GM19328 (cell line): ENCODE results near the gene CFDP1.

ENCODE experiments used
- ATAC-seq: cut with Tn5 transposase; IDR thresholded peaks from one replicate; pipeline ENCODE4 v1.9.1; 2021; ENCODE audit warnings: mild to moderate bottlenecking, moderate library complexity; ENCODE audit not compliant: unreplicated experiment

Gene CFDP1

DNA sequence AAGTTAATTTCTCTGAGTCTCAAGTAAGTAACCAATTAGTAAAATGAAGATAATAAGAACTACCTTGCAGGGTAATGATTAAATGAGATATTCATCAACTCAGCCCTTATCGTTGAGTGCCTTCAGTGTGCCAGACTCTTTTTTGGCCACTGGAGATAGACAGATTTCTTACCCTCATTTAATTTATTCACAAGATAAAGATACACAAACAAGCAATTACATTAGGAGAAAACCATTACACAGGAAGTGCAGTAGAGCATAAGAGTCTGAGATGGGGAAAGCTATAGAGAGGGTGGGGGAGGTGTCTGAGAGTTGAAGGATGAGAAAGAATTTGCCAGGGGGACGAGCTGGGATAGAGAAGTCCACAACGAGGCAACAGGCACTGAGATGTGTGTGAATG lies 109.4 kb downstream of the CFDP1 start:
- ATAC-seq = no peak

DNA sequence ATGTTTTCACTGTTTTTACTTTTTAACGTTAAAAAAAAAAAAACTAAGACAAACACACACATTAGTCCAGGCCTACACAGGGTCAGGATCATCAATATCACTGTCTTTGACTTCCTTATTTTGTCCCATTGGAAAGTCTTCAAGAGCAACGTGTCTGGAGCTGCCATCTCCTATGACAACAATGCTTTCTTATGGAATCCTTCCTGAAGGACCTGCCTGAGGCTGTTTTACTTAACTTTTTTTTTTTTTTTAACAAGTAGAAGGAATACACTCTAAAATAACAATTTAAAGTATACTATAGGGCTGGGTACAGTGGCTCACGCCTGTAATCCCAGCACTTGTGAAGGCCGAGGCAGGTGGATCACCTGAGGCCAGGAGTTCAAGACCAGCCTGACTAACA lies 110.1 kb downstream of the CFDP1 start:
- ATAC-seq = no peak

DNA sequence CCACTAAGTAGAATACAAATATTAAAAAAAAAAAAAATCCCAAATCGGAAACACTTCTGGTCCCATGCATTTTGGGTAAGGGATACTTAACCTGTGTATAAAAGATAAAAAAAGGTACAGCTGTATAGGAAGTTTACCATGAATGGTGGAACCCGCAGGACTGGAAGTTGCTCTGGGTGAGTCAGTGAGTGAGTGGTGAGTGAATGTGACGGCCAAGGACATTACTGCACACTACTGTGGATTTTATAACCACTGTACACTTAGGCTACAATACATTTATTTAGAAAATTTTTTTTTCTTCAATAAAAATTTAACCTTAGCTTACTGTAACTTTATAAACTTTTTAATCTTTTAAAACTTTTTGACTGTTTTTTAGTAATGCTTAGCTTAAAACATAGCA lies 110.6 kb downstream of the CFDP1 start:
- ATAC-seq = no peak

DNA sequence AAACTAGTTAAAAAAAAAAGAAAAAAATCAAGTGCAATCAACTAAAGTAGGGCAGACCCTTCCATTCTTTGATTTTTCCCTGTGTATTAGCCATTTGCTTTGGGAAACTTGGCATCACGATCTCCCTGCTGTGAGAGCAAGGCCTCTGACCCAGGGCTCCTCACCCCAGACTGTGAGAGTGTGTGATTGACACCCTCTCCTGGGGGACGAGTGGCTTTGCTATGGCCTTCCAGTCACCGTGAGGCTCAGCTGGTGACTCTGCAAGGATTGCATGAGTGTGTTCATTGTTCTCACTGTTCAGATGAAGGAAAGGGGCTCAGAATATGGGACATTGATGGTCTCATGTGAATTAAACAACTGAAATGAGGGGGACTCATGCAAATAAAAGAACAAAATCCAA lies 112.9 kb downstream of the CFDP1 start:
- ATAC-seq = no peak

DNA sequence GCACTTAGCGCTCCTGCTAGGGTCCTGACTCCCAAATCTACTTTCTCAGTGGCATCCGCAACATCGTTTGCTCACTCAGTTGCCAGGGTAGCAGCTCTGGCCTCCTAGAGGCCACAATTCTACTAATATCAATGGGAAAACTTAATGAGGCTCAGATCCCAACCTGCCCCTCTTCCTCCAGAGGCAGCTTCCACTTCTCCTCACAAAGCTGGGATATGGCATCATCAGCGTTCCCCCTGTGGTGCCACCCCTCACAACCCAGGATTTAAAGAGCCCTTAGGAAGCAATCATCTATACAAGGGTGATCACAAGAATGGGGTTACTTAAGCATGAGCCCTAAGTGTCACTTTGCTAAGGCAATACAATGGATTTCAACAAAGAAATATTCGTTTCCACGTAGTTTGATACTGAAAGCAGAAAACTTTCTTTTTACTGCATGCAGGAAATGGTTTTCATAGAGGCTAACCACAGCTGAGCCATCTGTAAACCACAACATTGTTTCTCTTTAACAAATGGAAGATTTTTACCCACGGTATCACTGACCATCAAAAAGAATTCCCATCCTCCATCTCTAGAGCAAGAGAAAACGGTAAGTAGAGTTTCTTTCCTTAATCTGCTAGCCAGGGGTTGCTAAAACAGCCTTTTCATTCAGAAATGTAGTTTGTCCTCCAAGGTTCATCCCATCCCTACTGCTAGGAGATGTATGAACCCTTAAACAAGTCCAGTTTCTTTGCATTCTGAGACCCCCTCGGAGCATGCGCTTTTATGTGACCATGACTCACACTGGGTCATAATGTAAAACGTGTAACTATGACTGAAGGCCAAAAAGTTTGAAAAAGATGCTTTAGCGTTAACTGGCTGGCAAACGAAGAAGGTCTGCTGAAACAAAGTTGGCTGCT lies 113.5 kb downstream of the CFDP1 start:
- peak; percentile 72 for ATAC-seq

DNA sequence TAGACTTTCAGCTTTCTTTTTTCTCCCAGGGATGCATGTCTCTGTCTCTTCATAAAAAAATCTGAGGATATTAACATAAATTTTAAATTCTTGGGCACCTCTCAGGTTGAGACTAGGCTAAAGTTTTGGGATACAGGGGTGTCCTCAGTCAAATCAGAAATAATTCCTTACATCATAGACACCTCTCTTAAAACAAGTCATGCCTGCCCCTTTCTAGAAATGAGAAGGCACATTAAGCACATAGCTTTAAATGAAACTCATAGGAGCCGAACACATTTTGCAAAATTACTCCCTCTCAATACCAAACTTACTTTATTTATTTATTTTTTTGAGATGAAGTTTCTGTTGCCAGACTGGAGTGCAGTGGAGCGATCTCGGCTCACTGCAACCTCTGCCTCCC lies 114.6 kb downstream of the CFDP1 start:
- ATAC-seq = no peak

DNA sequence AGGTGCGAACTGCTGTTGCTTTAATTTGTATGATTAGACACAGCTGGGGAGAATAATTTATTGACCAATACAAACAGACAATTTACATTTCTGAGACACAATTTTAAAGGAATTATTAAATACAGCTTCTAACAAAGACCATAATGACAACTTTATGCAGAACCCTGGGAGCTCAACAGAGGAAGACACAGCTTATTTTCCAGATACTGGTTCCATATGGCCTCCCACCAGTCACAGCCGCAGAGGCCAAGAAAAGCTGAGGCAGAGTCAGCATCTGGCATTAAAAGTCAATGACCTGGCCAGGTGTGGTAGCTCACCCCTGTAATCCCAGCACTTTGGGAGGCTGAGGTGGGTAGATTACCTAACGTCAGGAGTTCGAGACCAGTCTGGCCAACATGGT lies 115.8 kb downstream of the CFDP1 start:
- ATAC-seq = no peak

DNA sequence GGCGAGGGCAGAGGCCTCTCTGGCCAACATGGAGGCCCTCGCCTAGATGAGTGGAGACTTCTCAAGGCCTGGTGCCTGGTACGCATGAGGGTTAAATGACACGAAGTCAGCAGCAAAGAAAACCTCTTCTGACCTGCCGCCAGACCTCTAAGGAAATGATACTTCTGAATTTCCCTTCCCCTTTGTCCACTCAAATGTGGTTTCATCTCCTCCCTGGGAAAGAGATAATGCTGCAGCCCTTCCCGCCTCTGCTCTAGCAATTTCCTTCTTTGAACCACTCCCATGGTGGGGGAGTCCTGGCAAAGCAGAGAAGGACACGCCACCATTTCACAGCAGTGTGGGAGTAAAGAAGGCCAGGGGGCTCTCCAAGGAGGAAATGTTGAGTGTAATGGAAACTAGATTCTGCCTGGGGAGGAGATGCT lies 116.2 kb downstream of the CFDP1 start:
- ATAC-seq = no peak

DNA sequence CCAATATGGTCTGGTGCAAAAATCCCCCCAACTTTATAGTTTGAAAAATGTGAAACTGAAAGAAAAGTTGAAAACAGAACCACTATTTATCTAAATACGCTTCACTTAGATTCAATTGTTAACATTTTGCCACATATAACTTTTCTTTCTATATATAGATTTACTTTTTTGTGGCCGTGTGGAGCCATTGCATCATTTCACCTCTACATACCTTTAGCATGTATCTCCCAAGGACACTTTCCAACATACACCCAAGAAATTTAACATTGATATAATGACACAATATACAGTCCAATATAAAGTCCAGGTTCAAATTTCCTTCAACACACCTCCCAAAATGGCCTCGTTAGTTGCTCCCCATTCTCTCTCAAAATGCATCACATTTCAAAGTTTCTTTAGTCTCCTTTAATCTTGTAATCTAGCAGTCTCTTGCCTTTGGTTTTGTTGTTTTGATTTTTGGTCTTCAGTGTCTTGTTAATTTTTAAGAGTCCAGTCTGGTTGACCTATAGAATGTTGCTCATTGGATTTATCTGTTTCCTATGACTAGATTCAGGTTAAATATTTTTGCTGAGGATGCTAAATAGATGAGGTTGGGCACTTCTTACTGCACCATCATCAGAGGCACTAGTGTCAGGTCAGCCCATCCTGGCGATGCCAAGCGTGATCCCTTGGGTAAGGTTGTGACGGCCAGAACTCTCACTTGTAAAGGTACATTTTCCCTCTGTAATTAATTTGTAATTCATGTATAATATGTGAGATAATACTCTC lies 117.6 kb downstream of the CFDP1 start:
- no peak for ATAC-seq

DNA sequence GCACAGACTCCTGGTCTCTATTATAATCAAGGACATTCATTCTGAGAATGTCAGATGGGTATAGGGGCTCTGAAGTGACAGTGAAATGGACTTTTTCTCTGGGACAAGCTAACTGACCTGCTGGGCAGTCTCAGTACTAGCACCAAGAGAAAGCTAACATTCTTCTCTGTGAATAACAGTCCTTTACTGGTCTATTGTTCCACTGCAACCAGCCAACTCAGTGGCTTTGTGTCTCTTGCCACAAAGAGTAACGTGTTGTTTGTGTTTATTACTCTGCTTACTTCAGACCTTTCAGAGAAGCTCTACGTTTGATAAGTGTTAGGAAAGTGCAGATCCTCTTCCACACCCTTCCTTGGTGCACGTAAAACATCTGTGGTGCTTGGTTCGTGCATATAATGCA lies 120.4 kb downstream of the CFDP1 start:
- no peak for ATAC-seq

DNA sequence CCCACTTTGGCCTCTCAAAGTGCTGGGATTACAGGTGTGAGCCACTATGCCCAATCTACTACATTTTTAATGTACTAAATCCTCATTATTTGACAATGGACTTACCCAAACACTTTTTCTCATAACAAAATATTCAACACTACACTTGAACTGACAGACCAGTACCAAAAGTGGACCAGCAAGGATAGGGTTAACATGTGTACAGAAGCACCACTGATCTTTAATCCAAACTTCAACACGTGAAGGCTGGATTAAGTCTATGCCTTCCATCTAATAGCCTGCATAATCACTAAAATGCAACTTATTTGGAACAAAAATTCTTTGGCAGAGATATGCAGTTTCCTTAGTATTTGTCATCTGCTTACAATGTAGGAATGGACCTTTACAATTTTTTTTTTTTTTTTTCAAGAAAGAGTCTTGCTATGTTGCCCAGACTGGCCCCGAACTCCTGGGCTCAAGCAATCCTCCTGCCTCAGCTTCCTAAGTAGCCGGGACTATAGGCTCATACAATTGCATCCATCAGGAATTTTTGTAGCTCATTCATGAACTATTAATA lies 121.8 kb downstream of the CFDP1 start:
- ATAC-seq = no peak

DNA sequence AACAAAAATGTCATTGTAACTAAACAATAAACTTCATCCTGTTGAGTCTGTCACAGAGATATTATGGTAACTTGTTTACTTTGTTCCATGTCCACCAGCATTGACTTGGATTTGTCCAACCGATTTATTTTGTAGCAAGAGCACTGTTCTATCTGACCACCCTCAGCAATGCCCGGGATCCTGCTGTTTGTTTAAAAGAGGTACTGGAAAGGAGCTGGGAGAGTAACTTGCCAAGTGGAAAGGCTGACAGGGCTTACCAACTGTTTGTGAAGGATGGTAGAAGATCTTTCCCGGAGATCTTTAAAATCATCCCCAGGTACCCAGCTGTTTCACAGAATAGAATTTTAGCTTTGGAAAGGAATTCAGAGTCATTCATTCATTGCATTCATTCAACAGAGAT lies 122.8 kb downstream of the CFDP1 start:
- ATAC-seq = no peak

DNA sequence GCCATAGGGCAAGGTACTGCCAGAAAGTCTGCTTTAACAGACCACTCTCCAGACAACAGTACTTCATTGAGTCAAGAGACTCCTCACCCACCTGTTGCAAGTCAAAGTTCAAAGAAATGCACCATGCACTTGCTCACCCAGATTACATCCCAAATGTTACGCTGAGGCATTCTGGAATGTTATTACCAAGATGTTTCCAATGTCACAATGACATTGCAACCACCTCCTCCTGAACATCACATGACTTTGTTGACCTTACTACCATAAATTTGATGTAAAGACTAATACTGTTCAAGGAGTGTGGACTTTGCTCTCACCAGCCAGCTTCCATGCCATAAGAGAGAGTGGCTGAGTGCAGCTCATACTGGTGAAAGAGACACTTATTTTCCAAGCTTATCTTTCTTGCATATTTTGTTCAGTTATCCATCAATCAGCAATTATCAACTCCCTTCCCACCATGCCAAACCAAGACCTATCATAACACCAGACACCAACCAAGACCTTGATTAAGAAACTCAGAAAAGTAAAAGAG lies 123.3 kb downstream of the CFDP1 start:
- no peak for ATAC-seq

DNA sequence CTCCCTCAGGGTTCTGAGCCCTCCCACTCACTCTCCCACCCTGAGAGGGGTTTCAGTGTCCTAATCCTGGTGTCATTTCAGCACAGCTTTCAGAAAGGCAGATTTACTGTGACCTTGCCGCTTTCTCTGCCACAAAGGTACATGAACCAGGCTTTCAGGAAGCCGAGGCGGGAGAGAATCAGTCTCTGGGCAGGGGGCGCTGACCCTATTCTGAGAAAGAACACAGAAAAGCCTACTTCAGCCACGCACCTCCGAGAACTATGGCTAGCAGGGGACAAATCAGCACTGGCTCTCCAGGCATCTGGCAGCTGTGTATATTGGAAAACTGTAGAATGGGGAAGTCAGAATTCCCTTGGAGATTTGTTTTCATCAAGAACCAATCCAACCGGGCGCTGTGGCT lies 124.1 kb downstream of the CFDP1 start:
- no peak for ATAC-seq

DNA sequence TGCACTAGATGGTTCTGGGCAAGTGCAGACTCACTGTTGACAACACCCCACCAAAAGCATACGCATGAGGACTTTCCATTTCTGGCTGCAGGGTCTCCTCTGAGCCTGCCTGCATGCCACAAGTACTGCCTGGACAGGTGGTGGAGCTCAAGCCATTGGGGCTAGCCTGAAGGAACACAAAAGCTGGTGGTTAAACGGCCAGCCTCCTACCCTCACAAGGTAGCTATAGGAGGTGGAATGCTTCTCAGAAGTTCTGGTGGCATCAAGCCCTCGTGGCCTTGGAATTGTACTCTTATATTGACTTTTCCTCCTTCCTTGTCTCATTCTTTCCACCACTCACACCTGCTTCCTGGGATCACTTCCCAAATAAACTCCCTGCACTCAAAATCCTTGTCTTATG lies 125.3 kb downstream of the CFDP1 start:
- ATAC-seq = no peak

DNA sequence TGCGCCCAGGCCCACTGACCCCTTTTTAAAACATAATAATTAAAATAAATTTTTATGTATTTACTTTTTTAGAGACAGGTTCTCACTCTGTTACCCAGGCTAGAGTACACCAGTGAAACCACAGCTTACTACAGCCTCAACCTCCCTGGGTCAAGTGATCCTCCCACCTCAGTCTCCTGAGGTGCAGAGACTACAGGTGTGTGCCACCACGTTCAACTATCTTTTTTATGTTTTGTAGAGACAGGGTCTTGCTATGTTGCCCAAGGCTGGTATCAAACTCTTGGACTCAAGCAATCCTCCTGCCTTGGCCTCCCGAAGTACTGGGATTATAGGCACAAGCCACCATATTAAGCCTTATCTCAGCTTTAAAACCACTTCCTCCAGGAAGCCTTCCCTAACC lies 125.8 kb downstream of the CFDP1 start:
- no peak for ATAC-seq

DNA sequence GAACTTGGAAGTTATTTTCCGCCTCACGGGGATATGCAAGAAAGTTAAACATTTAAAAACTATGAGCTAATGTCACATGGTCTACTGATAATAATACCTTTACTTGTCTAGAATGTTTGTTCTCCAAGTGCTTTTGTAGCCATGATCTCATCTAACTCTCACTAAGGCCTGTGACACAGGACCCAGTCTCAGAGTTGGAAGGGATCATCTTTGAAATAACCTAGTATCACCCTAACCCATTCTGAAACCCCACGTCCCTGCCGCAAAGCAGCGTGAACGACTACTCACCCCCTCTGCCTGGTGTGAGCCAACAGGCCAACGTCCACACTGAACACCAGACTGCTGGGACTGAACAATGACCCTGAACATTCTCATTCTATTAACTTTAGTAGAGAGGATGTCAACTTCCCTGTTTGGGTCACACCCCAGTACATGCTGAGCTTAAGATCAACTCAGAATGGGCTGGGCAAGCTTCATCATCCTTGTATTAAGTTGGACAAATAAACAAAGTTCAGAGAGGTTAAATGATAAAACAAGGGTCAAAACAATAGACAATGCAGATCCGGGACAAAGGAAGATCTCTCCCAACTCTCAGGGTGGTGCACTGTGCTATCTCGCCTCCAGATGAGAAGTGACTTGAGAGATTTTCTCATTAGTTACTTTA lies 127.1 kb downstream of the CFDP1 start:
- no peak for ATAC-seq

DNA sequence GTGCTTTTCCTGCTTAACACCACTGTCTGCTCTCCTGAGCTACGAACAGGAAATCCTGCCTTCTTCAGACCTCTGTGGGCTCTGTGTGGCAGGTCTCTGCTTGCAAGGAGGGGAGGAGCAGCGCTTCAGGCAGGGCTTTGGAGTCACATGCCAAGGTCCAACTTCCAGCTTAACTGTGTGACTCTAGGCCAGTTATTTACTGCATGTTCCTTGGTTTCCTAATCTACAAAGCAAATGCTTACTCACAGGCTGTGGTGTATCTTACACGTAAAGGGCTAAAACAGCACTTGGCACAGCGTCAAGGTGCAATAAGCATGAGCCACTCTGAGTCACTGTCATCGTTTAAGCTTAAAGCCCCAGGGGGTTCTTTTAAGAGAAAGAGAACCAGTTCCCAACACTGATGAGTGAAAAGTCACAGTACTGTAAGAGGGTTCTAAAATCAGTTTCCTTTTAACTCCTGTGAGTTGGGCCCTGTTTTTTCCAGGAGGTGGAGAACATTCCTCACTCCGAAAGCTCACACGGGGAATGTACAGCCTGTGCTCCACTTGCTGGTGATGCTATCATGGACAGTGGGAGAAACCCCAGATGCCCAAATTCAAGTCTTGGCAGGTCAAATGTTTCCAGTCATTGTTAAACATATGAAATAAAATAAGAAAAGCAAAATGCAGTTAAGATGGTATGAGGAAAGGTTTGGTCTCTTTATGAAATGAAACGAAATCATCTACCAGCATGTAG lies 127.8 kb downstream of the CFDP1 start:
- peak; percentile 66 for ATAC-seq

DNA sequence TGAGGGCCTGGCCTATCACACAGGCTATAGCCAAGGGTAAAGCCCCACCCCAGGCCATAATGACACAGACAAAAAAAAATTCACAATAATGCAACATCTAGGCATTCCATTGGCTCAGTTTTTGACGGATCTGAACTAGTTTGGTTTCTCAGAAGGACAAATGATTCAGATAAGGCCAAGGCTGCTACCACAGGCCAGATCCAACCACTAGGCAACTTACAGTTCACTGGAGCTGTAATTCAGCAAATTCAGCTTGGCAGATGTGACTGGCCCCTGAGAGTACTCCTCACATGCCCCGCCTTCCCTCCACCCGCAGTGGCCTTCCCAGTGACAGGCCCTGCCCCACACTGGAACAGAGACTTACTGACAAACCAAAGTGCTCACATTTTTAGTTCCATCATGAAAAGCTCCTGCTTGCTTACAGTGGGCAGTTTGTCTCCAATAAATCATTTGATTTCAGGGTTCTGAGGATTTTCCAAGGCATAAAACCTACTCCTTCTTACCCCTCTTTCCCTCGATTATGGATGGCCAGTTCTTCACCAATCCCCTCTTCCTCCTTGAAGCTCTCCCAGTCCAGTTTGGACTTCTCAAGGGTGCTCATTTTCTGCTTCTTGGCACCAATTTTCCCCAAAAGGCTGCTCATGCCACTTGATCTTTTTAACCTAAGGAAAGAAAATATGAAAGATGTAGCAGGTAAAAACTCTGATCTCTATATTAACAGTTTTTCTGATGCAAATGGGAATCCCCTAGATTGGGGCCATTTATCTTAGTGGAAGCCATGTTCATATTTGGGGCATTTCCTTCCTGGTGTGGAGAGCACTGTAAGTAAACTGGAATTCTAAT lies 128.6 kb downstream of the CFDP1 start:
- ATAC-seq = no peak

DNA sequence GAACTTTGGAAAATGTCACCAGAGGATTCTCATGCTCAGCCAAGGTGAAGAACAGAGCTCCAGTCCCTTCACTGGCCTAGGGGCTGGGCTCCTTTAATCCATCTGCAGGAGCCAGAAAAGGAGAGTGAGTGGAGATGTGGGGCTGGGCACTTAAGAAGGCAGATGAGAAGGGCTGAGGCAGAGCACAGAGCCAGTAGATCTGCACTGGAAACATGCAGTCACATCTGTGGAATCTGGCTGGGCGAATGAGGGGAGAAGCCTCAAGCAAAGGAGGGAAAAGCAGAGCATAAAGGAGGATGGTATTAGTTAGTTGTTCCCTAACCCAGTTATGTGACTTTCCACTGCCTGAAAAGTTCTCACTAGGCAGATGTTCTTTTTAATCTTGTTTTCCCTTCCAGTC lies 131.5 kb downstream of the CFDP1 start:
- ATAC-seq = no peak
